Tibial artery (tissue), 4 donors: ENCODE measurements around the gene HOXA9.

Experiments
- DNase-seq, 2 donors: peaks; one replicate each; pipeline ENCODE4 v3.0.0-alpha.2; 2019
- H3K27ac ChIP-seq, 2 donors: fragments of 200-600 bp; sonication (generic) in 1 of 2; 1 replicate in 1 of 2; 2 replicates in 1 of 2; pipeline ENCODE4 v1.5.1; 2018 to 2019; ENCODE audit warnings: mild to moderate bottlenecking in 1 of 2
- H3K27me3 ChIP-seq, 2 donors: fragments of 200-600 bp; sonication (generic) in 1 of 2; one replicate each; pipeline versions ENCODE4 v1.5.1 to v1.6.0; 2016 to 2019
- H3K36me3 ChIP-seq, 3 donors: fragments of 200-600 bp; sonication (generic) in 2 of 3; one replicate each; pipeline ENCODE4 v1.5.1; 2016 to 2019; ENCODE audit warnings: mild to moderate bottlenecking in 2 of 3
- H3K4me1 ChIP-seq, 4 donors: fragments of 200-600 bp; sonication (generic) in 2 of 4; 1 replicate in 3 of 4; 2 replicates in 1 of 4; pipeline ENCODE4 v1.5.1; 2016 to 2019
- H3K4me3 ChIP-seq, 2 donors: fragments of 200-600 bp; sonication (generic) in 1 of 2; 1 replicate in 1 of 2; 2 replicates in 1 of 2; pipeline ENCODE4 v1.5.1; 2018 to 2019; ENCODE audit warnings: mild to moderate bottlenecking in 2 of 2
- H3K9me3 ChIP-seq, 3 donors: fragments of 200-600 bp; sonication (generic) in 1 of 3; one replicate each; pipeline ENCODE4 v1.5.1; 2016 to 2019
- intact Hi-C: fragments of 100-400 bp; cut with DNase I; formaldehyde crosslinking; loops from one replicate; pipeline ENCODE4 v1.15.0; 2023; ENCODE audit warnings: low total_unique reads
- TF ChIP-seq, protein P1 (sequence below), 2 experiments: fragments of 200-600 bp in 1 of 2; fragments of 450-650 bp in 1 of 2; IDR thresholded peaks; one replicate each; pipeline ENCODE4 v1.5.1; 2017 to 2019; ENCODE audit warnings: antibody characterized with exemption in 2 of 2, mild to moderate bottlenecking in 1 of 2, moderate library complexity in 1 of 2

The HOXA9 gene

DNA sequence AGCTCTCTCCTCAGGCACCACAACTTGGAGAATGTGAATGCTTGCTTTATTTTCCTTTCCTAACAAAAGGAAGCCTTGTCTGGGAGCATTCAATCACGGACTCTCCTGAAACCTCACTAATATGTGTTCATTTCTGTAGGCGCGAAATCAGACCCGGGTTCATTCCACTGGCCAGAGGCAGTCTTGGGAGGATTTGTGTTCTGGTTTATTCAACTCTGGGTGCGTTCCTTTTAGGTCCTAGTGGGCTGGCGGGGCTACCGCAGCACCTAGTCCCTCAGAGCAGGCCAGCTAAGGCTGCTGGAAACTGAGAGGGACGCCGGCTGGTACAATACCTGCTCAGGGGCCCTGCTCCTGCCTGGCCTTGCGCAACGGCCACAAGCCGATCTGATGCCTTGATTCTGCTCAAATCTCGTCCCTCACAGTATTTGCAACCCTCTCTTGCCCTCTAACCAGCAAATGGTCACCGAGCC, 42.3 kb downstream of the HOXA9 start:
- no peak overlapping the region for H3K27ac ChIP-seq
- no peaks in the 10 kb centered on the region for H3K27me3 ChIP-seq
- intact Hi-C loops, result no loop called here
- H3K4me3 ChIP-seq, result no peak overlapping the region
- TF ChIP-seq, protein P1, sequence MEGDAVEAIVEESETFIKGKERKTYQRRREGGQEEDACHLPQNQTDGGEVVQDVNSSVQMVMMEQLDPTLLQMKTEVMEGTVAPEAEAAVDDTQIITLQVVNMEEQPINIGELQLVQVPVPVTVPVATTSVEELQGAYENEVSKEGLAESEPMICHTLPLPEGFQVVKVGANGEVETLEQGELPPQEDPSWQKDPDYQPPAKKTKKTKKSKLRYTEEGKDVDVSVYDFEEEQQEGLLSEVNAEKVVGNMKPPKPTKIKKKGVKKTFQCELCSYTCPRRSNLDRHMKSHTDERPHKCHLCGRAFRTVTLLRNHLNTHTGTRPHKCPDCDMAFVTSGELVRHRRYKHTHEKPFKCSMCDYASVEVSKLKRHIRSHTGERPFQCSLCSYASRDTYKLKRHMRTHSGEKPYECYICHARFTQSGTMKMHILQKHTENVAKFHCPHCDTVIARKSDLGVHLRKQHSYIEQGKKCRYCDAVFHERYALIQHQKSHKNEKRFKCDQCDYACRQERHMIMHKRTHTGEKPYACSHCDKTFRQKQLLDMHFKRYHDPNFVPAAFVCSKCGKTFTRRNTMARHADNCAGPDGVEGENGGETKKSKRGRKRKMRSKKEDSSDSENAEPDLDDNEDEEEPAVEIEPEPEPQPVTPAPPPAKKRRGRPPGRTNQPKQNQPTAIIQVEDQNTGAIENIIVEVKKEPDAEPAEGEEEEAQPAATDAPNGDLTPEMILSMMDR (IDR thresholded peaks at IDR 0.05), result no peak
- peaks cover 4 to 10% (median 7%) of the 10 kb centered on the region in 3 donors for H3K36me3 ChIP-seq
- H3K9me3 ChIP-seq, result no peaks in the 10 kb centered on the region
- no peak for DNase-seq
- H3K4me1 ChIP-seq, result peaks cover 0 to 17% (median 8%) of the 10 kb centered on the region in 4 donors

- intact Hi-C loops, result no loop called here
- TF ChIP-seq, protein P1 (IDR thresholded peaks at IDR 0.05), result no peak
- Histone ChIP-seq H3K4me3 (no peak overlapping the region), H3K27ac (no peak overlapping the region), H3K9me3 (no peaks in the 10 kb centered on the region), H3K4me1 (peaks cover 0 to 23% (median 8%) of the 10 kb centered on the region in 4 donors), H3K36me3 (peaks cover 4 to 10% (median 7%) of the 10 kb centered on the region in 3 donors), H3K27me3 (no peaks in the 10 kb centered on the region)
- DNase-seq, result no peak
Observed at GRCh38 chr7:27122077-27122910, 43.0 kb downstream of the HOXA9 start.

DNA sequence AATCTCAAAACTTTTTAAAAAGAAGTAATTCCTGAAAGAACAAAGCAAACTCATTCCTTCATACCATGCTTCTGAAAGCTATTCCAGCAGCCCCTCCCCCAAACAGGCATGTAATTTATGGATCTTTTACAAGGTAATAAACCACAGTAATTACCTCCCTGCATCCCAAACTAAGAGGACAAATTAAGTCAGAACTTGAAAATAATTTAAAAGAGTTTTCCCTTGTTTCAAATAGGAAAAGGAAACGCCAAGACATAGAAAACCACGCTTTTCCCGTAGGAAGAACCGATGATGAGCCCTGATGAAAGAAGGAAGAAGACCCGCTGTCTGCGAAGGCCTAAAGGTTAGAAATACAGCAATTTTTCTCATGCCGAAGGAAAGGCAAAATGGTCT, 43.7 kb downstream of the HOXA9 start:
- Histone ChIP-seq H3K36me3 (peaks cover 4 to 10% (median 7%) of the 10 kb centered on the region in 3 donors), H3K9me3 (no peaks in the 10 kb centered on the region), H3K27ac (no peak overlapping the region), H3K4me3 (no peak overlapping the region), H3K27me3 (no peaks in the 10 kb centered on the region), H3K4me1 (peaks cover 0 to 25% (median 13%) of the 10 kb centered on the region in 4 donors)
- intact Hi-C loops, result no loop called here
- TF ChIP-seq, protein P1 (IDR thresholded peaks at IDR 0.05), result no peak
- DNase-seq, result no peak

DNA sequence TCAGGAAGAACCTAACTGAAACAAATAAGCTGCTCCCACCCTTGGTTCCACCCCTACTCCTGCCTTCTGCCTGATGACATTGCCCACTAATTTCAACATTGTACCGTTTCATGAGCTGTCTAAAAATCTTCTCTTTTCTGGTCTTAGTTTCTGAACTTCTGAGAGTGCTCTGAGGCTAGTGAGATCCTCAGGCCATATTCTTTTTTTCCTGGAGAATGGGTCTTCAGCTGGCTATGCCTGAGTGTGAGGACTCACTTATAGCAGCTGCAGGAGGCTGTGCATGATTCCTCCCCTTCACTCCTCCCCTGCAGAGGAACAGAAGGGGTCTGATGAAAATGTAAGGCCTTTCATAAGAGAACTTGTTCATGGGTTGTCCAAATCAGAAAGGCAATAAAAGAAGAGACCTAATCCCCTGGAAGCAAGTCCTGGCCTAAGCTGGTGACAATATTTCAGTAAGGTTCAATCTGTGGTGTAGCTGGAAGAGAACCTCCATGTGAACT, 45.9 kb downstream of the HOXA9 start:
- Histone ChIP-seq H3K27me3 (no peaks in the 10 kb centered on the region), H3K9me3 (no peaks in the 10 kb centered on the region), H3K27ac (no peak overlapping the region), H3K4me1 (peaks cover 0 to 34% (median 25%) of the 10 kb centered on the region in 4 donors), H3K4me3 (no peak overlapping the region), H3K36me3 (peaks cover 4 to 10% (median 7%) of the 10 kb centered on the region in 3 donors)
- TF ChIP-seq, protein P1 (IDR thresholded peaks at IDR 0.05), result no peak
- DNase-seq, result no peak
- intact Hi-C loops, result no loop called here

GRCh38 chr7:27118580-27118979, 46.8 kb downstream of the HOXA9 start:
- Histone ChIP-seq H3K27me3 (no peaks in the 10 kb centered on the region), H3K9me3 (no peaks in the 10 kb centered on the region), H3K36me3 (peaks cover 4 to 10% (median 7%) of the 10 kb centered on the region in 3 donors), H3K27ac (no peak overlapping the region), H3K4me3 (no peak overlapping the region), H3K4me1 (peaks cover 0 to 41% (median 29%) of the 10 kb centered on the region in 4 donors)
- no peak for DNase-seq
- intact Hi-C loops, result no loop called here
- TF ChIP-seq, protein P1 (IDR thresholded peaks at IDR 0.05), result no peak
